Choroid plexus epithelial cell (primary cell): ENCODE data around the gene SHE.

Source experiments
- DNase-seq: peaks from one replicate; pipeline ENCODE4 v3.0.0-alpha.2; 2010; ENCODE audit warnings: low read depth
- H3K4me3 ChIP-seq: 2 replicates; pipeline ENCODE4 v1.5.1; 2011; ENCODE audit warnings: low read depth, mild to moderate bottlenecking, control low read depth, low read length, moderate library complexity
- TF ChIP-seq, protein P1 (sequence below): conservative IDR thresholded peaks from 2 replicates; pipeline ENCODE4 v1.5.1; 2011; ENCODE audit warnings: low read depth, mild to moderate bottlenecking, control low read depth, inconsistent platforms, low read length, moderate library complexity

Gene SHE

DNA sequence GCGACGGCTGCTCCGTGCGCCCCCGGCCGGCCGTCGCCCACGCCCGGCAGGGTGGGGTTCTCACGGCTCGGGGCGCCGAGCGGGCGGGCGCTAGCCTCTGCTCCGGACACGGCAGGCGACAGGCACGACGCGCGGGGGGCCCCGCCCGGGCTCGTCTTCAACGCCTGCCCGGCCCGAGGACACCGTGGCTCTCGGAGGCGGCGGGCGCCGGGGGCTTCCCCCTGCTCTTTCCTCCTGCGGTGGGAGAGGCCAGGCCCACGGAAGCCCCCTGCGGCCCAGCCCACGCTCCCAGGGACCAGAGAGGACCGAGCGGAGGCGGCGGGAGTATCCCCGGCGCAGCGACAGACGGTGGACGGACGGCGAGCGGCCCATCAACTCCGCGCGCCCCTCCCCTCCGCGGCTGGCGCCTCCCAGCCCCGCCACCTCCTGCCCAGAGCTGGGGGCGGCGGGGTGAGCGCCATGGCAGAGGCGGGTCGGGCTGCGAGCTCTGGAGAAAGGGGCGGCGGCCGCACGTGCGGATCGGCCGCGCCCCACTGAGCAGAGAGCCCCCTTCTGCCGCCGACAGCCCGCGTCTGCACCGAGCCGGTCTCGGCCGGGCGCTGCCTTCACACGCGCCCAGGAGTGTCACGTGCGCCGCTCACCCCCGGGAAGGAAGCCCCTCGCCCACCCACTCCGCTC lies at the start of gene SHE, which contains the start of gene TDRD10:
SHE (minus strand) TSS at position 347 of the 678 bp plus-strand sequence. CDS start 386 bp downstream, outside the sequence.
TDRD10 (plus strand) TSS at position 154 of the 678 bp plus-strand sequence. CDS start 4,685 bp downstream, outside the sequence.
- no peak for DNase-seq
- TF ChIP-seq, protein P1, sequence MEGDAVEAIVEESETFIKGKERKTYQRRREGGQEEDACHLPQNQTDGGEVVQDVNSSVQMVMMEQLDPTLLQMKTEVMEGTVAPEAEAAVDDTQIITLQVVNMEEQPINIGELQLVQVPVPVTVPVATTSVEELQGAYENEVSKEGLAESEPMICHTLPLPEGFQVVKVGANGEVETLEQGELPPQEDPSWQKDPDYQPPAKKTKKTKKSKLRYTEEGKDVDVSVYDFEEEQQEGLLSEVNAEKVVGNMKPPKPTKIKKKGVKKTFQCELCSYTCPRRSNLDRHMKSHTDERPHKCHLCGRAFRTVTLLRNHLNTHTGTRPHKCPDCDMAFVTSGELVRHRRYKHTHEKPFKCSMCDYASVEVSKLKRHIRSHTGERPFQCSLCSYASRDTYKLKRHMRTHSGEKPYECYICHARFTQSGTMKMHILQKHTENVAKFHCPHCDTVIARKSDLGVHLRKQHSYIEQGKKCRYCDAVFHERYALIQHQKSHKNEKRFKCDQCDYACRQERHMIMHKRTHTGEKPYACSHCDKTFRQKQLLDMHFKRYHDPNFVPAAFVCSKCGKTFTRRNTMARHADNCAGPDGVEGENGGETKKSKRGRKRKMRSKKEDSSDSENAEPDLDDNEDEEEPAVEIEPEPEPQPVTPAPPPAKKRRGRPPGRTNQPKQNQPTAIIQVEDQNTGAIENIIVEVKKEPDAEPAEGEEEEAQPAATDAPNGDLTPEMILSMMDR: no peak
- no peak within 1 kb of the TSS for H3K4me3 ChIP-seq

DNA sequence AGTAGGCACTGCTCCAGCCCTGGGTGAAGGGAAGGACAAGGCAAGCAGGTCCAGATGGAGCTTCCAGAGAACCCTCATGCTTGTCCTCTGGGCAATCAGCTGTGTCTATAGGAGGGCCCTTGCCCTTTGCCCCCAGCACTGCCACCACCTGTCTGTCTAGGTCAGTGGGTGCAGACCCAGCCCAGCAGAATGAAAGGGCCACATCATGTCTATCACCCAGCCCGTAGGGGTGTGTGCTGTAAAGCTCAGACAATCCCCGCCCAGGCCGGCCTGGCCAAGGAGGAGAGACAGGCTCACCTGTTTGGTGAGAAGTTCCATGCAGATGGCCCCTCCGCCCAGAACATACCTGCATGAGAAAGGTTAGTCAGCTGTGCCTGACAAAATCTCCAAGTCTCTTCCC lies 49.3 kb upstream of the SHE start:
- TF ChIP-seq, protein P1: no peak
- no peak for DNase-seq
- no peak overlapping the region for H3K4me3 ChIP-seq

DNA sequence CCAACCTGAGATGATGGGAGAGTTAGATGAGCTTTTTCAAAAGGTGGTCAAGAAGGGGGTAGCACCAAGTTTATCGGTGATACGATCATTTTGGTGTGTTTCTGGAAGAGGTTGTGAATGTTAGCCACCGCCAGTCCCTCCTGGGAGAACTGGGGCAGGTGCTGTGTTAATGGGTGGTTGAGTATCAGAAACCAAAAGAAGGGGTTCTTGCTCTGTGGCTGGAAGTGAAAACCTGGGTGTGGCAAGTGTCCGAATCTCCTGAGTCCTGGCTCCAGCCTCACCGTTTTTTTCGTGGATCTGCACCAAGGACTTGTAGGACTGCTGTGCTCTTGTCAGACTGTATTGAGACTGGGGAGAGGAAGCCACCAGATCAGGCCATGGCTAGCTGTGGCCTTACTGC lies 48.4 kb upstream of the SHE start:
- TF ChIP-seq, protein P1: no peak
- DNase-seq: no peak
- H3K4me3 ChIP-seq: no peak overlapping the region

DNA sequence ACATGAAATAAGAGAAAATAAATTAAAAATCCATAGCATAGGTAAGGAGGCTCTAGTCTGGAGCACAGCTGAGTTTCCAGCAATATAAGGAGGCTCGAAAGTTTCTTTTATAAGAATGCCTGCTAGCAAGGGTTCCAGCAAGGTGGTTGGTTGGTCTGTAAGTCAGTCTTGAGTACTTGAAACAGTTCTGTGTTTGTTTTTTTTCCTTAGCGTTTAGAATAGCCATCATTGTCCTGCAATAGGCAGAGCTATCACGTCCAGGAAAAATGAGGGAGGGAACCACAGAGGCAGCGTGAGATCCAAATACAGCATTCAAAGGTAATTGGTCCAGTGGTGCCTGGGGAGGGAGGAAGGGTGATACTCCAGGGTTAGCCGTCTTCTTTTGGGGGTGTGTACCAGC lies 47.9 kb upstream of the SHE start:
- no peak overlapping the region for H3K4me3 ChIP-seq
- TF ChIP-seq, protein P1: no peak
- DNase-seq: no peak

DNA sequence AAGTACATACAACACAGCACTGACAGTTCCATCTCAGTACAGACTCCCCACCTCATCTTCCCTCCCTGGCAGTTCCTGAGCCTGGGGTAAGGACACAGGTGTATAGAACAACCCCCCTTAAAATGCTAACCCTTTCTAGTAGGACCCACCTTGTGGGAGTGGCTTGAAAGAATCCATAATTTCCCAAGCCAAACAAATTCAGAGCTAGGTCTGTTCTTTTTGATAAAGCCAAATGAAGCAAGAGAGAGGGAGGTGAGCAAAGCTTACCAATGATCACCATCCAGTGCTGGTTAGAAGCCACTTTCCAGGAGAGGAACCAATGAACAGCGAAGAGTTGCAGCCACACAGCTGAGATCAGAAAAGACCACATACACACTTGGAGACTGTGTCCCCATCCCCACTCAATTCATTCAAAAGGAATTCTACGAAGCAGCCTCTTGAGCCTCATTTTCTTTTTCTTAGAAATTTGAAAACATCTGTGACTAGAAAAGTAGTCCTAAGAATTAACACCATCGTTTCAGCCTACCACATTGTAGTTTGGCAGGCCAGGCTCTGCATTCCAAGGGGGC lies 47.1 kb upstream of the SHE start:
- DNase-seq: no peak
- H3K4me3 ChIP-seq: no peak overlapping the region
- TF ChIP-seq, protein P1: no peak

DNA sequence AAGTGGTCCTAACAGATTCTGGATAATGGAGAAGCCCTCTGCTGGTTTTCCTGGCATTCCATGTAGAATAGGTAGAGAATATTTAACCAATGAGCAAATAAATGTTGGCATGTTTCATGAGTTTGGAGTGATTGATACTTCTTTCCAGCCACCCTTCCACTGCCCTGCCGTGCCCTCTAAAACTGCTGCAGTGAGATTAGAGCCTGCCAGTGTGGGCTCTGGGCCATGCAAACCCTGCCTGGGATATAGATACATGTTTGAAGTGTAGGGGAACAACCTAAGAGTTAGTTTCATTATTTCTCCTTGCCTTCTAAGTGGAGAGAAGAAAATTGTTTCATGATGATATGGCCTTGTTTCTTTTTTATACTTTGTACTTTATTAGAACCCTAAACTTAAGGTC lies 45.8 kb upstream of the SHE start:
- TF ChIP-seq, protein P1: no peak
- DNase-seq: no peak
- H3K4me3 ChIP-seq: no peak overlapping the region
